Measurements from ENCODE around the gene KRTAP5-1. TPM values are rescaled to one million over a fixed set of nuclear protein-coding genes. Genes with fewer than 3 reads are reported as not detected.

Gene KRTAP5-1
- polyA plus RNA-seq, 3 donors = not detected

DNA sequence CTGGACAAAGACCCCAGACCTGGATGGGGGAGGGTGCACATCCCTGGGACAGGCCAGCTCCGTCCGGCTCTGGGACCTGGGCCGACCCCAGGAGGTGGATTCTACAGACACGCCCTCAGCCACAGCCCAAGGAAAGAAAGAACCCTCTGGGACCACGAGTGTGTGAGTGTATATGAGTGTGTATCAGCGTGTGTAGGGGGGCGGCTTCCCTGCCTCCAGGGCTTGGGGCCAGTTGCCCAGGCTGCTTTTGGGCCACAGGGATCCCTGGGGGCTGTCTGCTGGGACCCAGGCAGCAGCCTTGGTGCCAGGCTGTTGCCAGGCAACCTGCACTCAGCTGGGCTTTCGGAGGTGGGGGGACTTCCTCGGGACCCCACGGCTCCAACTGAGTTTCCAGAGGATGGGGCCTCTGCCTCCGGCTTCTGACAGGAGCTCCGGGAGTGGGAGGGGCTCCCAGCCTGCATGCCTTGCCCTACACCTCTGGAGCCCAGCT, 21.9 kb downstream of the KRTAP5-1 start:
- no peak for DNase-seq
- TF ChIP-seq, protein P1, sequence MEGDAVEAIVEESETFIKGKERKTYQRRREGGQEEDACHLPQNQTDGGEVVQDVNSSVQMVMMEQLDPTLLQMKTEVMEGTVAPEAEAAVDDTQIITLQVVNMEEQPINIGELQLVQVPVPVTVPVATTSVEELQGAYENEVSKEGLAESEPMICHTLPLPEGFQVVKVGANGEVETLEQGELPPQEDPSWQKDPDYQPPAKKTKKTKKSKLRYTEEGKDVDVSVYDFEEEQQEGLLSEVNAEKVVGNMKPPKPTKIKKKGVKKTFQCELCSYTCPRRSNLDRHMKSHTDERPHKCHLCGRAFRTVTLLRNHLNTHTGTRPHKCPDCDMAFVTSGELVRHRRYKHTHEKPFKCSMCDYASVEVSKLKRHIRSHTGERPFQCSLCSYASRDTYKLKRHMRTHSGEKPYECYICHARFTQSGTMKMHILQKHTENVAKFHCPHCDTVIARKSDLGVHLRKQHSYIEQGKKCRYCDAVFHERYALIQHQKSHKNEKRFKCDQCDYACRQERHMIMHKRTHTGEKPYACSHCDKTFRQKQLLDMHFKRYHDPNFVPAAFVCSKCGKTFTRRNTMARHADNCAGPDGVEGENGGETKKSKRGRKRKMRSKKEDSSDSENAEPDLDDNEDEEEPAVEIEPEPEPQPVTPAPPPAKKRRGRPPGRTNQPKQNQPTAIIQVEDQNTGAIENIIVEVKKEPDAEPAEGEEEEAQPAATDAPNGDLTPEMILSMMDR (IDR thresholded peaks at IDR 0.05) = no peak
- no peaks in the 10 kb centered on the region for H3K9me3 Mint-ChIP-seq

DNA sequence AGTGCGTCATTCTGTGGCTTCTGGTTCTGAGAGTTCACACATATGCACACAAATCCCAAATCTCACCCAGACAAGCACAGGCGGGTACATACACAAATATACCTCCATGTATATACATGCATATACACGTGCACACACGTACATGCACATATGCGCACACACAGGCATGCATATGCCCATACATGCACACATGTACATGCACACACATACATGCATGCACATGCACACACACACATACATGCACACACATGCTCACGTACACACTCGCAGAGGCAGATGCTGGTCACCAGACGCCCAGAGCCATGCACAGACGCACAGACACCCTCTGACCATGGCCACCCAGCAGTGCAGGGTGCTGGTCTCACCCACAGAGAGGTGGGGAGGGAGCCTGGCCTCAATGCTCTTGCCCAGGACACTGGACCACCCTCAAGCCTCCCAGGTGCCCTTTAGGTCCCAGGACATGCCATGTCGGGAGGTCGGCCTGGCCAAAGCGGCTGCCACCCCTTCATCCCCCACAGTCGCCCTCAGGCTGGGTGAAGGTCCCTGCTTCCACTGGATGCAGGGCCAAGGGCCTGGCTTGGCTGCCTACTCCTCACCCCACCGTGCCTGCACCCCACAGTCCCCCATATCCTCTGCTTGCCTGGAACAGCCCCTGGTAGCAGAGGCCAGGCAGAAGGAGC, 22.5 kb downstream of the KRTAP5-1 start:
- WGBS (ENCODE audit: insufficient coverage) = 92% methylated on average over 13 of the region's 14 CpGs
- no peak overlapping the region for H3K4me2 ChIP-seq (replicated peaks; ENCODE audit: extremely low read depth, low read length, poor library complexity, severe bottlenecking)
- H3K4me3 ChIP-seq (replicated peaks in 1 of 3; ENCODE audit: low read depth in 2 of 3, low read length in 3 of 3) = no peak overlapping the region
- Mint-ChIP-seq H3K9me3 (peaks cover 0 to 3% (median 0%) of the 10 kb centered on the region in 7 donors), H3K36me3 (no peaks in the 10 kb centered on the region), H3K27ac (no peak overlapping the region), H3K4me1 (no peaks in the 10 kb centered on the region), H3K27me3 (ENCODE audit: low read depth in 3 of 3) (peaks cover 12 to 48% (median 22%) of the 10 kb centered on the region in 3 donors), H3K4me3 (no peak overlapping the region)
- no peaks in the 10 kb centered on the region for H3K36me3 ChIP-seq (replicated peaks in 1 of 2; ENCODE audit: control insufficient read depth in 1 of 2, insufficient read depth in 2 of 2, low read length in 2 of 2)
- H3K27me3 ChIP-seq (ENCODE audit: control insufficient read depth in 2 of 2, insufficient read depth in 2 of 2, low read length in 2 of 2) = peaks cover 0 to 13% of the 10 kb centered on the region in 2 donors
- TF ChIP-seq, protein P1 (IDR thresholded peaks at IDR 0.05) = no peak
- DNase-seq = no peak
- no peaks in the 10 kb centered on the region for H4K20me1 ChIP-seq (ENCODE audit: insufficient read depth, low read length)
- H3K4me1 ChIP-seq (ENCODE audit: control insufficient read depth in 1 of 2, insufficient read depth in 2 of 2, low read length in 2 of 2) = no peaks in the 10 kb centered on the region
- no peaks in the 10 kb centered on the region for H3K79me2 ChIP-seq (ENCODE audit: insufficient read depth, low read length)
- H2AFZ ChIP-seq (ENCODE audit: insufficient read depth, low read depth, low read length, poor library complexity, severe bottlenecking) = no peak overlapping the region
- no peak overlapping the region for H3K9ac ChIP-seq (ENCODE audit: insufficient read depth, low read length, poor library complexity, severe bottlenecking)
- intact Hi-C loops (cut with micrococcal nuclease) = no loop called here
- H3K9me3 ChIP-seq (replicated peaks in 1 of 2; ENCODE audit: control insufficient read depth in 1 of 2, insufficient read depth in 1 of 2, low read length in 2 of 2) = no peaks in the 10 kb centered on the region
- H3K27ac ChIP-seq (ENCODE audit: low read depth in 1 of 2, low read length in 2 of 2) = no peak overlapping the region

More for the DNA sequence above, 21.9 kb downstream of the KRTAP5-1 start:
- no peak overlapping the region for H2AFZ ChIP-seq (ENCODE audit: insufficient read depth, low read depth, low read length, poor library complexity, severe bottlenecking)
- H3K79me2 ChIP-seq (ENCODE audit: insufficient read depth, low read length) = no peaks in the 10 kb centered on the region
- Mint-ChIP-seq H3K4me3 (no peak overlapping the region), H3K27ac (no peak overlapping the region), H3K27me3 (ENCODE audit: low read depth in 3 of 3) (peaks cover 10 to 48% (median 17%) of the 10 kb centered on the region in 3 donors), H3K4me1 (no peaks in the 10 kb centered on the region), H3K36me3 (no peaks in the 10 kb centered on the region)
- H3K27ac ChIP-seq (ENCODE audit: low read depth in 1 of 2, low read length in 2 of 2) = no peak overlapping the region
- WGBS (ENCODE audit: insufficient coverage) = 81% methylated on average over 12 of the region's 12 CpGs
- H3K9ac ChIP-seq (ENCODE audit: insufficient read depth, low read length, poor library complexity, severe bottlenecking) = no peak overlapping the region
- H3K4me3 ChIP-seq (replicated peaks in 1 of 3; ENCODE audit: low read depth in 2 of 3, low read length in 3 of 3) = no peak overlapping the region
- H3K9me3 ChIP-seq (replicated peaks in 1 of 2; ENCODE audit: control insufficient read depth in 1 of 2, insufficient read depth in 1 of 2, low read length in 2 of 2) = no peaks in the 10 kb centered on the region
- H3K27me3 ChIP-seq (ENCODE audit: control insufficient read depth in 2 of 2, insufficient read depth in 2 of 2, low read length in 2 of 2) = peaks cover 0 to 12% of the 10 kb centered on the region in 2 donors
- no peaks in the 10 kb centered on the region for H3K4me1 ChIP-seq (ENCODE audit: control insufficient read depth in 1 of 2, insufficient read depth in 2 of 2, low read length in 2 of 2)
- intact Hi-C loops (cut with micrococcal nuclease) = no loop called here
- no peaks in the 10 kb centered on the region for H3K36me3 ChIP-seq (replicated peaks in 1 of 2; ENCODE audit: control insufficient read depth in 1 of 2, insufficient read depth in 2 of 2, low read length in 2 of 2)
- H3K4me2 ChIP-seq (replicated peaks; ENCODE audit: extremely low read depth, low read length, poor library complexity, severe bottlenecking) = no peak overlapping the region
- no peaks in the 10 kb centered on the region for H4K20me1 ChIP-seq (ENCODE audit: insufficient read depth, low read length)

All from CD14-positive monocyte (primary cell).